ENCODE data around the gene KRTAP5-1. TPM values are rescaled to one million over a fixed set of nuclear protein-coding genes. Genes with fewer than 3 reads are reported as not detected.
"Not testable (repeated sequence)": the region's sequence is repeated elsewhere in the genome, so short reads cannot be mapped to it uniquely, and the experiment has no call there.

Gene KRTAP5-1
- total RNA-seq, 2 donors from 2014 or later = not detected

DNA sequence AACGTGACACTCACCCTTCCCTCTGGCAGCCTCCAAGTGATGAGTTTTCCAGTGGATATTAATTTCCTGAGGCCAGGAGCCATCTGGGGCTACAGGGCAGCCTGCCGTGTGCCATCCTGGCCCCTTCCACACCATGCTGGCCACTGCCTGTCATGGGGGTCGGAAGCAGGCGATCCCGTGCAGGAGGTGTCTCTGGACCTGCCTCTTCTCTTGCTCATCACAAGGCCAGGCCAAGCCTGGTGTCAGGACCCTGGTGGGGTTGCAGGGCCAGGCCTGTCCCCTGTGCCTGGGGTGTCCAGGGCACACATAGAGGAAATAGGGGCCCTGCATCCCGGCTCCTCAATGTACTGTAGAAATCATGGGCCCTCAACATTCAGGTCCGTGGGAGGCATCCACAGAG, 19.6 kb upstream of the KRTAP5-1 start:
- intact Hi-C loops (cut with DNase I, micrococcal nuclease) = no loop called here
- no peak for DNase-seq
- no peak for ATAC-seq

DNA sequence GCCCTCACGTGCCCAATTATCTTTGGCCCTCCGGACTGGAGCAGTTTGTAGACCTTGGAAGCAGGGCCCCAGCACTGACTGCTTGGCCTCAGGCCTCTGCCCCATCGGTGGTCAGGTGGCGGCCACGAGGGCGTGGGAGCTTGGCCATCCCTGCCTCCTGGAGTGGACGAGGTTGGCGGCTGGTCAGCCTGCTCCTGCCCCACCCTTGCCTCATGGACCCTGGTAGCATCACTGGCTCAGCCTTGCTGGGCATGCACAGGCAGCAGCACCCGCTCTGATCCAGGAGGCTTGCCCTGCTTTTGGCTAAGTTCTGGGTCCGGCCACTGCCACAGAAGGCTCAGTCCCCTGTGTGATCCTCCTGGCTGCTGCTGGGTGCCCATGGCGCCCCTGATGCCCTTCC, 19.1 kb upstream of the KRTAP5-1 start:
- intact Hi-C loops (cut with DNase I, micrococcal nuclease) = no loop called here
- ATAC-seq (no peak), DNase-seq (no peak)

DNA sequence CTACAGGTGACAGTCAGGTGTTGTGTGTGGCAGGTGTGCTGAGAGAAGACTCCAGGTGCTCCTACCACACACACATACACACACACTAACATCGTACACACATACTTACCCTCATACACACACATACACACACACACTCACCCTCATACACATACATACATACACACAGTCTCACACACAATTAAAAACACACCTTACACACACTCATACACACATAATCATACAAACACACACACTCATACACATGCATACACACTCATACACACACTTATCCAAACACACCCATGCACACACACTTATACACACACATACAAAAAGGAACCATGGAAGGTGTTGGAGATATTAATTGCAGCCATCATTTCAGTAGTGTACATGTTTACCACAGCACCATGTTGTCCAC, 18.5 kb upstream of the KRTAP5-1 start:
- DNase-seq = no peak
- intact Hi-C loops (cut with DNase I, micrococcal nuclease) = no loop called here
- no peak for ATAC-seq

DNA sequence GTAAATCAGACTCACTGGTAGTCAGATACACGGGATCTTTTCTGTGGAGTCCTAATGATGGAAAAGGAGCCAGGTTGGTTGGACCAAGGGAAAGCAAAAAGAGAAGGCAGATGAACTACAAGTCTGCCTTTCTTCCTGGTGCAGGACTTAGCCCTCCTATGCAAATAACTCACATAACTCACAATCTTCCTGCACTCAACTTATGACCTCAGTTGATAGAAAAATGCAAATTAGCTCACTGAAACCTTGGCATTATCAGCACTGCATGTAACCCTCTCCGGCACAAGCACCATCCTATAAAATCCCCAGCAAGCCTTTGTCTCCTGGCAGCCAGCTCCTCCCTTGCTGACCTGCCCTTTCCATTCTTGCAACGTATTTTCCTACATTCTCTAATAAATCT, 16.6 kb upstream of the KRTAP5-1 start:
- intact Hi-C loops (cut with DNase I, micrococcal nuclease) = not testable (repeated sequence)
- peak; percentile 86 for ATAC-seq

DNA sequence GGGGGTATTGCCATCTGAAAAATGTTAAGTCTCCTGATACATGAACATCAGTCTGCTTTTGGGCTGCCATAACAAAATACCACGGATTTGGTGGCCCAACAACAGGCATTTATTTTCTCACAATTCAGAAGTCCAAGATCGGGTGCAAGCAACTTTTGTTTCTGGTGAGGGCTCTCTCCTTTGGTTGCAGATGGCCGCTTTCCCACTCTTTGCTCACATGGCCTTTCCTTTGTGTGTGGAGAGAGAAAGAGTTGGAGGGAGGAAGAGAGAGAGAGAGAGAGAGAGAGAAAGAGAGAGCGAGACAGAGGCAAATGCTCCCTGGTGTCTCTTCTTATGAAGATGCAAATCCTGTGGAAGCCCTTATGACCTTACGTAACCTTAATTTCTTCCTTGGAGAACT, 15.5 kb upstream of the KRTAP5-1 start:
- intact Hi-C loops (cut with DNase I, micrococcal nuclease) = no loop called here
- DNase-seq = no peak
- ATAC-seq = no peak

More for the DNA sequence above, 16.6 kb upstream of the KRTAP5-1 start:
- DNase-seq = not testable (repeated sequence)

DNA sequence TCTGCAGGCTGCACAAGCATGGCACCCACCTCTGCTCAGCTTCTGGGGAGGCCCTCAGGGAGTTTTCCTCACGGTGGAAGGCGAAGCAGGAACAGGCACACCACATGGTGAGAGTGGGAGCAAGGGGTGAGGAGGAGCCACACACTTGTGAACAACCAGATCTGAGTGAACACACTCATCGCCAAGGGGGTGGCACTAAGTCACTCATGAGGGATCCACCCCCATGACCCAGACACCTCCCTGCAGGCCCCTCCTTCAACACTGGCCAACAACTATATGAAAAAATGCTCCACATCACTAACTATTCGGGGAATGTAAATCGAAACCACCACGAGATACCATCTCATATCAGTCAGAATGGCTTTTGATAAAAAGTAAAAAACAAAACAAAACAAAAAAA, 13.7 kb upstream of the KRTAP5-1 start:
- DNase-seq (no peak), ATAC-seq (no peak)
- intact Hi-C loops (cut with DNase I, micrococcal nuclease) = no loop called here

DNA sequence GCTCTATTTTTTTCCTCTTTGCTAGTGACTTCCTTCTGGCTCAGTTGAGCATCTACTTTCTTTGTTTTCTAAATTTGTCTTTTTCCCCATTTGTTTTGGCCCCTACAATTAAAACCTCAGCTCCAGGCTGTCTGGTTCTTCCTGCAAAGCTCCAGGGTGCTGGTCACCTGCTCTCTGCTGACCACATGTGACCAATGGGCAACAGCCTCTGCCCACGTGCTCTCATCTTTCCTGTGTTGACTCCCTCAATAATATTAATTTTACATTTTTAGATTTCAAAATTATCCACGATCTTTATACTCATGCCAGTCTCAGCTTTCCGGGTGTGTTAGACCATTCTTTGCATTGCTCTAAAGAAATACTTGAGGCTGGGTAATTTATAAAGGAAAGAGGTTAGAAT, 13.3 kb upstream of the KRTAP5-1 start:
- ATAC-seq; intact Hi-C loops (cut with DNase I, micrococcal nuclease); DNase-seq: not testable (repeated sequence)

DNA sequence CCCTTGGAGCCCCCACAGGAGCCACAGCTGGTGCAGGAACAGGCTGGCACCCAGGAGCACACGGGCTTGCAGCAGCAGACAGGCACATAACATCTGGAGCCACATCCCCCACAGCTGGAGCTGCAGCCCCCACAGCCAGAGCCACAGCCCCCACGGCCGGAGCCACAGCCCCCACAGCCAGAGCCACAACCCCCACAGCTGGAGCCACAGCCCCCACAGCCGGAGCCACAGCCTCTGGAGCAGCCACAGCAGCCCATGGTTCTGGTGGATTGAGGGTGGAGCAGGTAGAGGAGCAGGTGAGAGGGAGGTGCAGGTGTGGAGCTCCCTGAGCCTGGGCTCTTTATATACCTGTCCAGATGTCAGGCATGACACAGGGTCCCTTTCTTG, 12.9 kb upstream of the KRTAP5-1 start, which contains the start of gene KRTAP5-2:
Gene KRTAP5-2 (minus strand): TSS at position 301 of the 387 bp plus-strand sequence. CDS start 44 bp downstream, at position 257.
- no peak for ATAC-seq
- DNase-seq = no peak
- intact Hi-C loops (cut with DNase I, micrococcal nuclease) = no loop called here

DNA sequence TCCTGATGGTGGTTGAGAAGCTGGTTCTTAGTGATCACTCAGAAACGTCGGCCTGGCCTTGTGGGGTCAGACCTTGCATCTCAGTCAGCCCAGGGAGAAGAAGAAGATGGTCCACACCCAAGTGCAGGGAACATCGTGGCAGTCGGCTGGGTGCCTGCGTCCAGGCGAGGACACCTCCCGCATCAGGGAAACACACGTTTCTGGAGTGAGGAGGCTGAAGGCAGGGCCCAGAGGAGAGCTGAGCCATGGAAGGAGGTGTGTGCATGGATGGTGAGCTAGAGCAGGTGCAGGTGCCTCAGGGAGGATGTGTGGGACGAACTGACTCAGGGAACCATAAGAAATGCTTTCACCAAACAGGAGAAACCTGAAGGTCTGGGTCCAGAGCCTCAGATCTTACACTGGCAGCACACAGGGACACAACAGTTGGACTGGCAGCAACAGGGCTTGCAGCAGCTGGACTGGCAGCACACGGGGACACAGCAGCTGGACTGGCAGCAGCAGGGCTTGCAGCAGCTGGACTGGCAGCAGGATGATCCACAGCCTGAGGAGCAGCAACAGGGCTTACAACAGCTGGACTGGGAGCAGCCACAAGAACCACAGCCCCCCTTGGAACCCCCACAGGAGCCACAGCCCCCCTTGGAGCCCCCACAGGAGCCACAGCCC, 12.4 kb upstream of the KRTAP5-1 start:
- intact Hi-C loops (cut with DNase I, micrococcal nuclease) = no loop called here
- no peak for DNase-seq
- ATAC-seq = no peak

DNA sequence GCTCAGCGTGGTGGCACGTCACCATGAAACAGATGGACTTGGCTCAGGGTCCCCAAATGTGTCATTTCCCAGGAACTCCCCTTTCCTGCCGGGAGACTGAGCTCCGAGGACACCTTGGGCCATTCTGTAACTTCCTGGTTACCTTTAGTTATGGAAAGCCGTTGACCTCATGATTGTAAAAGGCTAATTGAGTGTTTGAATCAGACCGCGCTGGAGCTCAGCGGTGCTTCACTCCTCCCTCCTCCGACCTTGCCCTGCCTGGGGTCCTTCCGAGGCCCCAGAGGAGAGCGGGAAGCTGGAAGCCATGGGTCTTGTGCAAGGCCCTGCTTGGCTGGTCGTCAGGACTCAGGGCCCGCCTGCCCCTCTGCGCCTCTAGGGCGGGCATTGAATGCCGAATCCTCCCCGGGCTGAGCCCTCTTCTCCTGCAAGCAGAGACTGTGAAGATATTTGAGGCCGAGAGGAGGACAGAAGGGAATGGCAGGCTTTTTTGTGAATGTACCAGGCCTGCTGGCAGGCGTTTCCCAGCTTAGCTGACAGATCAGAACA, 11.6 kb upstream of the KRTAP5-1 start:
- peak; percentile 87 for ATAC-seq
- DNase-seq = peak; percentile 42 to 60
- intact Hi-C loops (cut with DNase I, micrococcal nuclease) = not testable (repeated sequence)

DNA sequence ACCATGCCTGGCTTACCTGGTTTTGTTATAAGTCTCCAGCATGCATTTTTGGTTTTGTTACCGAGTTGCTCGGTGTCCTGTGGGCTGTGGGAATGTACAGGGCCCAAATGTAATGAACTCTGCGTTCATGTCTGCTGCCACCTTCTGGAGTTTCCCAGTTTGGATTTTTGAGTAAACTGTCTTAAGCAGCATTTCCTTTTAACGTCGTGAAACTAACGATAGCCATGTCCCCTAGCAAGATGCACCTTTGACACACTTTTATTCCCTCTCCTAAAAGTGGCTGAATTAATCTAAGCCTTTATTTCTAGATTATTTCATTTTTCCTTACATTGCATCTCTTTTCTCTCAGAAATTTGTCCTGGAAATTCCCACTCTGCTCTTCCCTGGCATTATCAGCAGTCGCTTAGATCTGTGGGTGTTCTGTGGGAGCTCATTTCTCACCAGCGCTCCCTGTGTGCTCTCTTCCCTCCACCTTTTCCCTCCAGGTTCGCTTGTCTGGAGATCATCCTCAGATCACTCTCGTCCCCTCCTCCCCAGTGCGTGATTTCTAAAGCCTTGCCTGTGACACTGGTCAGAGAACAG, 11.0 kb upstream of the KRTAP5-1 start:
- DNase-seq; intact Hi-C loops (cut with DNase I, micrococcal nuclease): not testable (repeated sequence)
- ATAC-seq = peak; percentile 49

DNA sequence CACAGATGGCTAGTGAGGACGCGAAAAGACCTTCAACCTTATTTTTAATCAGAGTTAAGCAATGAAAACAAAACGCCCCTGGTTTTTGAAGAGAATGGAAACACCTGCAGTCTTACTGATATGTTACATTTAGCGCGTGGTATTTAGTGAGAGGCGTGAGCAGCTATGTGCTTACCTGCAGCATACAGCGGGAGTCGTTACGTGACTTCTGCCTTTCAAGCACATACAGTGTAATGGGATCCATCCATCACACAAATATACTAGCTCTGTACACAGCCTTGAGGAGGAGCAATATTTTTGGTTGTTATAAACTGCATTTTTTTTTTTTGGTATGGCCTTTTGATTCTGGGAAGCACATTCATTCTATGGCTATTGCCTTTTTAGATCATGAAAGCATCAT, 7.5 kb upstream of the KRTAP5-1 start:
- intact Hi-C loops (cut with DNase I, micrococcal nuclease) = no loop called here
- ATAC-seq (no peak), DNase-seq (no peak)

DNA sequence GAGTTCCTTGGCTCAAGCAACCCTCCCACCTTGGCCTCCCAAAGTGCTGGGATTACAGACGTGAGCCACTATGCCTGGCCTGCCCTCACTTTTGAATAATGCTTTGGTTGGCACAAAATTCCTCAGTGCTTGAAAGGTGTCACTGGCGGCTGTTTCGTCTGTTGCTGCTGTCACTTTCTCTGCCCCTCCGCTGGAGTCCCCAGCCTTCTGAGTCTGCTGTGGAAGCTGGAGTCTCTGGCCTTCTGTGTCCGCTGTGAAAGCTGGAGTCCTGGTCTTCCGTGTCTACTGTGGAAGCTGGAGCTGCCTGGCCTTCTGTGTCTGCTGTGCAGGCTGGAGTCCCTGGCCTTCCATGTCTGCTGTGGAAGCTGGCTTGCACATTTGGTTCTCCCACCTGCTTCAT, 4.9 kb upstream of the KRTAP5-1 start:
- intact Hi-C loops (cut with DNase I, micrococcal nuclease) = no loop called here
- DNase-seq = no peak
- ATAC-seq = no peak

DNA sequence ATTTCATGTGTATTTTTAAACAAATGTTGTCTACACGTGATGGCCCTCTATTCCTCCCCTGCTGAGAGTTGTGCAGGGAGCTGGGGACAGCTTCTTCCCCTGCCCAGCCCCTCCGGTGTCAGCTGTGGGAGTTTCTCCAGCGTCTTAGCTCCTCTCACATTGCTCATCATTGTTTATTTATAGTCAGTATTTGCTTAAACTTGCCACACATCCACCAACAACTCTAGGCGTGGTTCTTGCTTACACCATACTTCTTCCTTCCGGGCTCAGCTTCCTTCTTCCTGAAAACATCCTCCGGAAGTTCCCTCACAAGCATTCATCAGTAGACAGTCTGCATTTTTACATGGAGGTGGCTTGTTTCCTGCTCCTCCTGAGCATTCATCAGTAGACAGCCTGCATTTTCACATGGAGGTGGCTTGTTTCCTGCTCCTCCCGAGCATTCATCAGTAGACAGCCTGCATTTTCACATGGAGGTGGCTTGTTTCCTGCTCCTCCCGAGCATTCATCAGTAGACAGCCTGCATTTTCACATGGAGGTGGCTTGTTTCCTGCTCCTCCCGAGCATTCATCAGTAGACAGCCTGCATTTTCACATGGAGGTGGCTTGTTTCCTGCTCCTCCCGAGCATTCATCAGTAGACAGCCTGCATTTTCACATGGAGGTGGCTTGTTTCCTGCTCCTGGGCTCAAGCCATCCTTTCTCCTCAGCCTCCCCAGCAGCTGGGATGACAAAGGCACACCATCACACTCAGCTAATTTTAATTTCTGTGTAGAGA, 4.3 kb upstream of the KRTAP5-1 start:
- peak; percentile 76 for ATAC-seq
- DNase-seq; intact Hi-C loops (cut with DNase I, micrococcal nuclease): not testable (repeated sequence)

DNA sequence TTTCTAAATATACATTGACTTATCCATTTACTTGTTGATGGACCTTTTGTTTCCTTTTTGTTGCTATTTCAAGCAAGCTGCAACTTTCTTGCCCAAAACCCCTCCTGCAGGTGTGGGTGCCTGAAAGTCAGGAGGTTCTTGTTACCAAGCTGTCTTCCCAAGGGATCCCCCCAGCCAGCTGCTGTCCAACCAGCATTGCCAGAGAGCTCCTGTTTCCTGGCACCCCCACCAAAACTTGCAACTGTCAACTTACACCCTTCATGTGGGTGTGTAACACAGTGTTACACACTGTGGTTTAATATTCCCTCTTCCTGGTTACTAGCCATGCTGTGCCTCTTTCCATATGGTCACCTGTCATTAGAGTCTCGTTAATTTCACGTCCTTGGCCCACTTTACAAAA, 1.6 kb upstream of the KRTAP5-1 start:
- DNase-seq (no peak), ATAC-seq (peak; percentile 11)
- intact Hi-C loops (cut with DNase I, micrococcal nuclease) = no loop called here

DNA sequence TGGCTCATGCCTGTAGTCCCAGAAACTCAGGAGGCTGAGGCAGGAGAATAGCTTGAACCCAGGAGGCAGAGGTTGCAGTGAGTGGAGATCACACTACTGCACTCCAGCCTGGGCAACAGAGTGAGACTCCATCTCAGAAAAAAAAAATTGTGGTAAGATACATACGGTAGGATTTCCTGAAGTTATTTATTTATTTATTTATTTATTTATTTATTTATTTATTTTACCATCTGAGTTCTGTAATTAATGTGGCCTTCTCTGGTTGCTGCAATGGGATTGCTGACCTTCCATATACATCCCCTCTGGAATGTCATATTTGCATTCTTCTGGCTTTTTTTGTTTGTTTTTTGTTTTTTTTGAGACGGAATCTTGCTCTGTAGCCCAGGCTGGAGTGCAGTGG, 2.2 kb downstream of the KRTAP5-1 start:
- ATAC-seq; DNase-seq; intact Hi-C loops (cut with DNase I, micrococcal nuclease): not testable (repeated sequence)

DNA sequence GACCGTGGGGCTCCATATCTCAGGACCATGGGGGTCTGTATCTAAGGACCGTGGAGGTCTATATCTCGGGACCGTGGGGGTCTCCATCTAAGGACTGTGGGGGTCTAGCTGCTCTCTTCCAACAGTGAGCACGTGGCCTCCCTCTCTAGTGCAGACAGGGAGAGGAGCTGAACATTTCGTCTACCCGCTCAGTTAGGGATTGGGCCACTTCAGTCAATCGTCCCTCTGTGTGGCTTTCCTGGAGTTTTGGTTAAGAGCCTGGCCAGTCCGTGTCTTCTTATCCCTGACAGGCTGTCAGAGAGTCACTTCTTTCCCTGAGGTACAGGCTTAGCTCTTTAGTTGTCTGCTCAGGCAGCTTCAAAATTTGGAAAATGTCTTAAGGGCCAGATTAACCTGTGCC, 3.1 kb downstream of the KRTAP5-1 start:
- intact Hi-C loops (cut with DNase I, micrococcal nuclease) = no loop called here
- DNase-seq (no peak), ATAC-seq (no peak)

DNA sequence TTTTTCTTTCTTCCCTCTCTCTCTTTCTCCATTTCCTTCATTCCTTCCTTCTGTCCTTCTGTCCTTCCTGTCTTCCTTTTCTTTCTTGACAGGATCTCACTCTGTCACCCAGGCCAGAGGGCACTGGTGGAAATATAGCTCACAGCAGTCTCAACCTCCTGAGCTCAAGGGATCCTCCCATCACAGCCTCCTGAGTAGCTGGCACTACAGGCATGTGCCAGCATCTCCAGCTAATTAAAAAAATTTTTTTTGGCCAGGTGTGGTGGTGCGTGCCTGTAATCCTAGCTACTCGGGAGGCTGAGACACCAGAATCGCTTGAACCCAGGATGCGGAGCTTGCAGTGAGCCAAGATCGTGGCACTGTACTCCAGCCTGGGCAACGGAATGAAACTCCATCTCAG, 8.3 kb downstream of the KRTAP5-1 start:
- intact Hi-C loops (cut with DNase I, micrococcal nuclease) = no loop called here
- no peak for ATAC-seq
- no peak for DNase-seq

DNA sequence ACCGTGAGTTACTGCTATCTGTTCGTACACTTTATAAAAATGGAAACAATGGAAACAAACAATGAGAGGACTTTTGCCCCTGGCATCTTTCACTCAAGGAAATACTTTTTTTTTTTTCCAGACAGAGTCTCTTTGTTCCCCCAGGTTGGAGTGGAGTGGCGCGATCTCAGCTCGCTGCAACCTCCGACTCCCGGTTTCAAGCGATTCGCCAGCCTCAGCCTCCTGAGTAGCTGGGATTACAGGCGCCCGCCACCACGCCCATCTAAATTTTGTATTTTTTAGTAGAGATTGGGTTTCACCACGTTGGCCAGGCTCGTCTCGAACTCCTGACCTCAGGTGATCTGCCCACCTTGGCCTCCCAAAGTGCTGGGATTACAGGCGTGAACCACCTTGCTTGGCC, 9.3 kb downstream of the KRTAP5-1 start:
- DNase-seq; intact Hi-C loops (cut with DNase I, micrococcal nuclease); ATAC-seq: not testable (repeated sequence)

DNA sequence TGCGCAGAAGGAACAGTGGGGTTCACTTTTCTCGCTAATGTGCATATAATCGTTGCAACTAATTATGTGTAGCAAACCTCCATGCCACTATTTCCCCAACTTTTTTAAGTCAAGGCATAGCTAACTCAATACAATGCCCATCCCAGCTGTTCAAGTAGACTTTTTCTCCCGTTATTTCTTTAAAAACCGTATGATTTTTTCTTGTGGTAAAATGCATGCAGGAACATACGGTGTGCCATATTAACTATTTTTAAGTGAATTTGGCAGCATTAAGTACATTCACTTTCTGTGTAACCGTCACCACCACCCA, 10.2 kb downstream of the KRTAP5-1 start:
- DNase-seq = no peak
- intact Hi-C loops (cut with DNase I, micrococcal nuclease) = no loop called here
- ATAC-seq = no peak
